Breast epithelium (tissue), 4 donors: ENCODE data around the gene RABGAP1L. TPM values are rescaled to one million over a fixed set of nuclear protein-coding genes. Genes with fewer than 3 reads are reported as not detected.

Source experiments
- DNase-seq, 2 donors: peaks; one replicate each; pipeline ENCODE4 v3.0.0-alpha.2; 2019; ENCODE audit warnings: low spot score in 2 of 2
- H3K27ac ChIP-seq, 2 donors: fragments of 200-600 bp; sonication (generic) in 1 of 2; one replicate each; pipeline ENCODE4 v1.5.1; 2016 to 2019; ENCODE audit warnings: mild to moderate bottlenecking in 1 of 2
- H3K27me3 ChIP-seq, 2 donors: fragments of 200-600 bp; sonication (generic) in 1 of 2; one replicate each; pipeline versions ENCODE4 v1.5.1 to v1.6.0; 2017 to 2019; ENCODE audit warnings: control low read depth in 1 of 2, mild to moderate bottlenecking in 1 of 2
- H3K36me3 ChIP-seq: fragments of 200-600 bp; one replicate; pipeline ENCODE4 v1.5.1; 2019
- H3K4me1 ChIP-seq, 2 donors: fragments of 200-600 bp; sonication (generic); one replicate each; pipeline ENCODE4 v1.5.1; 2016 to 2019; ENCODE audit warnings: control low read depth in 1 of 2
- H3K4me3 ChIP-seq, 3 donors: fragments of 200-600 bp; sonication (generic); 1 replicate in 2 of 3; 2 replicates in 1 of 3; pipeline ENCODE4 v1.5.1; 2016 to 2019; ENCODE audit warnings: mild to moderate bottlenecking in 3 of 3, moderate library complexity in 2 of 3
- H3K9me3 ChIP-seq, 2 donors: fragments of 200-600 bp; sonication (generic) in 1 of 2; one replicate each; pipeline ENCODE4 v1.5.1; 2016 to 2019; ENCODE audit warnings: control low read depth in 1 of 2
- POLR2A ChIP-seq: fragments of 450-650 bp; IDR thresholded peaks from one replicate; pipeline ENCODE4 v1.6.1; 2016; ENCODE audit warnings: antibody characterized with exemption, mild to moderate bottlenecking, moderate library complexity
- POLR2AphosphoS5 ChIP-seq, 3 donors: sonication (generic); formaldehyde crosslinking; IDR thresholded peaks; one replicate each; pipeline ENCODE4 v1.6.1; 2017; ENCODE audit warnings: antibody characterized with exemption in 3 of 3
- intact Hi-C: fragments of 100-400 bp; cut with DNase I; formaldehyde crosslinking; loops from one replicate; pipeline ENCODE4 v1.15.1; 2023; ENCODE audit warnings: low total_unique reads
- total RNA-seq, 3 donors: library from RNA; depleted of rRNA; stranded (reverse); fragments of >200 nt; gene quantifications; one replicate each; pipeline ENCODE4 v1.1.0, GENCODE V29; 2016
- TF ChIP-seq, protein P1 (sequence below), 3 donors: fragments of 450-650 bp; IDR thresholded peaks; one replicate each; pipeline ENCODE4 v1.5.1; 2016 to 2017; ENCODE audit warnings: antibody characterized with exemption in 3 of 3, mild to moderate bottlenecking in 3 of 3, moderate library complexity in 3 of 3

Gene RABGAP1L
- total RNA-seq, 3 donors from 2014 or later, result 41.3 to 83.7 (median 49.5) TPM

DNA sequence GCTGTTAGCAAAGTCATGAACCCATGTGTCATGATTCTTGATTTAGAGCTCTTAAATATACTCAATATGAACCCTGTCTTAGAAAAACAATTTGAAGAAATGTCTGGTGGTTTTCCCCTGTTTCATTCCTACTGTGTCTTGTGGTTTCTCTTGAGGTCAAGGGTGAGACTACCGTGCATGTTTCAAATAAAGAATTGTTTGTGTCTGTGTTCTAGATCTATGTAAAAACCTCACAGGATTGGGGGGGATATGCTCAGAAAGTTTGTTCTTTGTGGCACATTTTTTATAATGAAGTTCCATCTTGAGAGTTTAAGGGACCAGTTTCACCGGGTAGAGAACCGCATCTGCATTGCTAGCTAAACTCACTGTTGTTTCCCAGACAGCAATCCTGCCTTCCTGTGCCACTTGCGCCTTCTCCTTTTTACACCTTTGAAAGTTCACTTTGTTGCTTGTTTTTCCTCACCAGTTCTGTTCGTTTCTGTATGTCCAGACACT lies 809.5 kb downstream of the RABGAP1L start:
- TF ChIP-seq, protein P1, sequence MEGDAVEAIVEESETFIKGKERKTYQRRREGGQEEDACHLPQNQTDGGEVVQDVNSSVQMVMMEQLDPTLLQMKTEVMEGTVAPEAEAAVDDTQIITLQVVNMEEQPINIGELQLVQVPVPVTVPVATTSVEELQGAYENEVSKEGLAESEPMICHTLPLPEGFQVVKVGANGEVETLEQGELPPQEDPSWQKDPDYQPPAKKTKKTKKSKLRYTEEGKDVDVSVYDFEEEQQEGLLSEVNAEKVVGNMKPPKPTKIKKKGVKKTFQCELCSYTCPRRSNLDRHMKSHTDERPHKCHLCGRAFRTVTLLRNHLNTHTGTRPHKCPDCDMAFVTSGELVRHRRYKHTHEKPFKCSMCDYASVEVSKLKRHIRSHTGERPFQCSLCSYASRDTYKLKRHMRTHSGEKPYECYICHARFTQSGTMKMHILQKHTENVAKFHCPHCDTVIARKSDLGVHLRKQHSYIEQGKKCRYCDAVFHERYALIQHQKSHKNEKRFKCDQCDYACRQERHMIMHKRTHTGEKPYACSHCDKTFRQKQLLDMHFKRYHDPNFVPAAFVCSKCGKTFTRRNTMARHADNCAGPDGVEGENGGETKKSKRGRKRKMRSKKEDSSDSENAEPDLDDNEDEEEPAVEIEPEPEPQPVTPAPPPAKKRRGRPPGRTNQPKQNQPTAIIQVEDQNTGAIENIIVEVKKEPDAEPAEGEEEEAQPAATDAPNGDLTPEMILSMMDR (IDR thresholded peaks at IDR 0.05), result no peak
- TF ChIP-seq POLR2AphosphoS5 (IDR thresholded peaks at IDR 0.05), result no peak
- no peak for TF ChIP-seq POLR2A
- H3K36me3 ChIP-seq, result no peaks in the 10 kb centered on the region
- no peak overlapping the region for H3K4me3 ChIP-seq
- H3K9me3 ChIP-seq, result no peaks in the 10 kb centered on the region
- peaks cover 2 to 29% of the 10 kb centered on the region in 2 donors for H3K4me1 ChIP-seq
- intact Hi-C loops, result no loop called here
- no peaks in the 10 kb centered on the region for H3K27me3 ChIP-seq
- no peak for DNase-seq
- peak overlapping the region; percentile 10 to 29 for H3K27ac ChIP-seq

DNA sequence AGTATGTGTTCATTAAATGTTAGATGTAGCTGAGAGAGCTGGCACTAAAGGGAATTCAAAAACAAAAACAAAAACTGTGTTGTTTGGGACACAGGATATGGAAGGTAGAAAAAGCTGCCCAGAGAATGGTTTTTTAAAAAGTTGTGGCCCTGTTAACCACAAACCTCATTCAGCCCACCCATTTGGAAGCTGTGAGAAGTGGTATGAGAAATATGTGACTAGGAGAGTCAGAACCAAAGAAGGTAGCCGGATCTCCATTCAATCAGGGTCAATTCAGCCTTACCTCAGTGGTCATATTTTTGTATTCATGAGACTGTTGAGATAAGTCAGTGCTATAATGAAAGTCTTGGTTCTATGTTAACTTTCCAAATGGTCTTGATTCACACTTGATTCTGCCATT lies 810.7 kb downstream of the RABGAP1L start:
- Histone ChIP-seq H3K9me3 (no peaks in the 10 kb centered on the region), H3K27ac (no peak overlapping the region), H3K36me3 (no peaks in the 10 kb centered on the region), H3K4me1 (peaks cover 2 to 20% of the 10 kb centered on the region in 2 donors), H3K4me3 (no peak overlapping the region), H3K27me3 (no peaks in the 10 kb centered on the region)
- TF ChIP-seq POLR2AphosphoS5 (IDR thresholded peaks at IDR 0.05) (no peak), POLR2A (no peak)
- TF ChIP-seq, protein P1 (IDR thresholded peaks at IDR 0.05), result no peak
- intact Hi-C loops, result no loop called here
- no peak for DNase-seq

DNA sequence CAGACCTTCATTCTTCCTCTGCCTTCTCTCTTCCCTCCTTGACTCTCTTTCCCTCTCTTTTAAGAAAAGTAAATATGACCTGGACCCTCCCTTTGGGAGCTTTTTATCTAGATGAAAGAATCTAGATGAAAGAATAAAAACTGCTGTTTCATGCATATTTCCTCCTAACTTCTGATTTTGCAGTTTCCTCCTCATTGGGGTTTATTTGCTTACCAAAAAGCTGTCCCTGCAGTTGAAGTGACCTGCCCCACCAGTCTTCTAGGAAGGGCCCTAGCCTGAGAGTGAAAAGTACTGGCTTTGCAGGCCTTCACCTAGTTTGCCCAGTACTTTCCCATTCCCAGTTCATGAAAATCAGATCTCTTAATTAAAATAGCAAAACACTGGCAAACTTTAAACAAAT lies 812.1 kb downstream of the RABGAP1L start:
- intact Hi-C loops, result no loop called here
- TF ChIP-seq, protein P1 (IDR thresholded peaks at IDR 0.05), result no peak
- TF ChIP-seq POLR2A (no peak), POLR2AphosphoS5 (IDR thresholded peaks at IDR 0.05) (no peak)
- Histone ChIP-seq H3K27me3 (no peaks in the 10 kb centered on the region), H3K4me3 (no peak overlapping the region), H3K9me3 (no peaks in the 10 kb centered on the region), H3K36me3 (no peaks in the 10 kb centered on the region), H3K27ac (peak overlapping the region in 1 of 2 donors; percentile 2), H3K4me1 (peaks cover 1 to 9% of the 10 kb centered on the region in 2 donors)
- DNase-seq, result no peak

DNA sequence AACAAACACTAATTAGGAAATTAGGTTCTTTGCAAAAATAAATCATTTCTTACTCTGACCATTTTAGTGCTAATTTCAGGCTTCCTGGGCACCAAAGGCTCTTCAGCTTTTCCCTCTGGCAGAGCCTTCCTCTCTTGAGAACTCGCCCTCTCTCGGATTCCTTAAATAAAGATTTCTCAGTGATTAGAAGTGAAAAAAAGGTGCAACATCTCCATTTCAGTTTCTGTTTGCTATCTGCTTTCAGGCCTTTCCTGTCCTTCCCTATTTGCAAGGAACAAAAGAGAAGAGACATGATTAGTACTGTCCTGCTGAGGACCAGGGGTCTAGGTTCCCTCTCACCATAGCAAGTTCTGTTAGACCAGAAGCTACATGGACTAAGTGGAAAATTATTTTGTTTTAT lies 812.6 kb downstream of the RABGAP1L start:
- TF ChIP-seq POLR2AphosphoS5 (IDR thresholded peaks at IDR 0.05) (no peak), POLR2A (no peak)
- no peak for DNase-seq
- Histone ChIP-seq H3K9me3 (no peaks in the 10 kb centered on the region), H3K36me3 (no peaks in the 10 kb centered on the region), H3K4me3 (no peak overlapping the region), H3K27me3 (no peaks in the 10 kb centered on the region), H3K27ac (peak overlapping the region in 1 of 2 donors; percentile 2), H3K4me1 (peaks cover 0 to 6% of the 10 kb centered on the region in 2 donors)
- intact Hi-C loops, result no loop called here

DNA sequence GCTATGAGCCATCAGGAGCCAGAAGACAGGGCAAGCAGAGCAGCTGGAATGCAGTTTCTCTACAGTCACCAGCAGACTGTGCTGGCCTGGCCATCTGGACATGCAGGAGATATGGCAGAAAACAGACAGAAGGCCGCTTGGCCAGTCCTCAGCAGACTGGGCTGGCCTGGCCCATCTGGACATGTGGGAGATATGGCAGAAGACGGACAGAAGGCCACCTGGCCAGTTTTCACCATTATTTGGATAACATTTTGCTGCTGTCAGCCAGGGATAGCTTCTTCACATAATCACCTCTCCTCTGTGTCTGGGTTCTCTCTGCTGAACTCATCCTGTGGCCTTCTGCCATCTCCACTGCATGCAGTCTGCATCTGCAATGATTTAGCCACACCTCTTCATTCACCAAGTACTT lies 815.4 kb downstream of the RABGAP1L start:
- H3K4me3 ChIP-seq, result no peak overlapping the region
- no peak for TF ChIP-seq POLR2AphosphoS5 (IDR thresholded peaks at IDR 0.05)
- TF ChIP-seq, protein P1 (IDR thresholded peaks at IDR 0.05), result no peak
- no peak for TF ChIP-seq POLR2A
- DNase-seq, result no peak
- H3K27me3 ChIP-seq, result no peaks in the 10 kb centered on the region
- no peaks in the 10 kb centered on the region for H3K9me3 ChIP-seq
- intact Hi-C loops, result no loop called here
- no peaks in the 10 kb centered on the region for H3K36me3 ChIP-seq
- no peak overlapping the region for H3K27ac ChIP-seq
- H3K4me1 ChIP-seq, result peaks cover 0 to 6% of the 10 kb centered on the region in 2 donors

DNA sequence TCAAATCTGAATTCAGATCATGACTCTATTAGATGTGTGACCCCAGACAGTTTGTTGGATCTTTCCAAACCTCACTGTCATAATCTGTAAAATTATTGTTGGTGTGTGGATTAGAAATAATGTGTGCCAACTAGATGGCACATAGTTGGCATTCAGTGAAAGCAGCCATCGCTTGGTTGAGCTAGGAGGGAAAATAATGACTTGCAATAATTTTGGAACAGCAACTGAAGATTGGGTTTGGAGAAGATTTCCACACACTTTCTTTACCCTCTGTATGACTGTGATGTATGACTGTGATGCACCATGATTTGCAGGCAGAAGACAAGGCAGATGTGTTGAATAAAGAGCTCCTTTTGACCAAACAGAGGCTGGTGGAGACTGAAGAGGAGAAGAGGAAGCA lies 816.4 kb downstream of the RABGAP1L start:
- intact Hi-C loops, result no loop called here
- no peaks in the 10 kb centered on the region for H3K27me3 ChIP-seq
- H3K4me1 ChIP-seq, result peaks cover 0 to 6% of the 10 kb centered on the region in 2 donors
- no peaks in the 10 kb centered on the region for H3K36me3 ChIP-seq
- TF ChIP-seq POLR2AphosphoS5 (IDR thresholded peaks at IDR 0.05) (no peak), POLR2A (no peak)
- TF ChIP-seq, protein P1 (IDR thresholded peaks at IDR 0.05), result no peak
- H3K27ac ChIP-seq, result no peak overlapping the region
- no peak for DNase-seq
- no peak overlapping the region for H3K4me3 ChIP-seq
- H3K9me3 ChIP-seq, result no peaks in the 10 kb centered on the region
